Measurements from ENCODE around the gene ZBTB3. TPM values are rescaled to one million over a fixed set of nuclear protein-coding genes. Genes with fewer than 3 reads are reported as not detected.

ZBTB3 gene
- total RNA-seq, 1 experiment from 2014 or later: 82.3 TPM

GRCh38 chr11:62747475-62748160 lies 6.3 kb downstream of the ZBTB3 start:
- Mint-ChIP-seq H3K27ac (peak overlapping the region; percentile 80), H3K36me3 (peaks cover 27% of the 10 kb centered on the region), H3K4me1 (peaks cover 6% of the 10 kb centered on the region), H3K9me3 (no peaks in the 10 kb centered on the region), H3K4me3 (no peak overlapping the region), H3K27me3 (ENCODE audit: low read depth) (no peaks in the 10 kb centered on the region)
- TF ChIP-seq, protein P1, sequence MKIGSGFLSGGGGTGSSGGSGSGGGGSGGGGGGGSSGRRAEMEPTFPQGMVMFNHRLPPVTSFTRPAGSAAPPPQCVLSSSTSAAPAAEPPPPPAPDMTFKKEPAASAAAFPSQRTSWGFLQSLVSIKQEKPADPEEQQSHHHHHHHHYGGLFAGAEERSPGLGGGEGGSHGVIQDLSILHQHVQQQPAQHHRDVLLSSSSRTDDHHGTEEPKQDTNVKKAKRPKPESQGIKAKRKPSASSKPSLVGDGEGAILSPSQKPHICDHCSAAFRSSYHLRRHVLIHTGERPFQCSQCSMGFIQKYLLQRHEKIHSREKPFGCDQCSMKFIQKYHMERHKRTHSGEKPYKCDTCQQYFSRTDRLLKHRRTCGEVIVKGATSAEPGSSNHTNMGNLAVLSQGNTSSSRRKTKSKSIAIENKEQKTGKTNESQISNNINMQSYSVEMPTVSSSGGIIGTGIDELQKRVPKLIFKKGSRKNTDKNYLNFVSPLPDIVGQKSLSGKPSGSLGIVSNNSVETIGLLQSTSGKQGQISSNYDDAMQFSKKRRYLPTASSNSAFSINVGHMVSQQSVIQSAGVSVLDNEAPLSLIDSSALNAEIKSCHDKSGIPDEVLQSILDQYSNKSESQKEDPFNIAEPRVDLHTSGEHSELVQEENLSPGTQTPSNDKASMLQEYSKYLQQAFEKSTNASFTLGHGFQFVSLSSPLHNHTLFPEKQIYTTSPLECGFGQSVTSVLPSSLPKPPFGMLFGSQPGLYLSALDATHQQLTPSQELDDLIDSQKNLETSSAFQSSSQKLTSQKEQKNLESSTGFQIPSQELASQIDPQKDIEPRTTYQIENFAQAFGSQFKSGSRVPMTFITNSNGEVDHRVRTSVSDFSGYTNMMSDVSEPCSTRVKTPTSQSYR (CRISPR knock-in tag; IDR thresholded peaks at IDR 0.05): no peak
- 0 out of 2 replicates have a peak, but pooled peaks have one; percentile 22 for TF ChIP-seq ZNF671 (CRISPR knock-in tag; IDR thresholded peaks at IDR 0.05)
- POLR2A ChIA-PET: interaction anchor here (0.7 to 1.2 kb wide), 3 partner anchors 10 to 134 kb away, joined by 3 read pairs; no protein-coding TSS in a partner anchor
- ATAC-seq (no peak), DNase-seq (ENCODE audit: low spot score) (no peak)
- CTCF ChIA-PET: interaction anchor here (0.5 to 2.3 kb wide), 4 partner anchors 22 to 849 kb away, joined by 3 to 12 read pairs (median 4); no protein-coding TSS in a partner anchor

DNA sequence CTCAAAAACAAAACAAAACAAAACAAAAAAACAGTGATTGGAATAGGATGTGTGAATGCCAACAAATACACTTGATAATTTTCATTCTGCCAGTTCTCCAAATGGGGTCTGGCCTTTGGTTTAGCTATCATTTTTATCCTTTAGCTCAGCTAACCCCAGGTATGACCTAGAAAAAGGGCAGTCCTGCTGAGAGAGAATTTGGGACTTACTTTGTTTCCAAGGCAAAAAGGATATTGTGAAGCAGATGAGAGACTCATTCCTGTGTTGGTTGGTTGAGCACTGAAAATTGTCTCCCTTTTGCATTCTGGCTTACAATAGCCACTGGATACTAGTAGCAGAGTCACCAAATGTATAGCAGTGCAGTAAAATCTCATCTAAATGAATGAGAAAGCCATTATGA lies 16.8 kb downstream of the ZBTB3 start:
- H3K27me3 Mint-ChIP-seq (ENCODE audit: low read depth): no peaks in the 10 kb centered on the region
- ChIA-PET POLR2A (interaction anchor here (0.6 kb wide), 1 partner anchor 1137 kb away, joined by 3 read pairs; no protein-coding TSS in a partner anchor), CTCF (interaction anchor here (1.1 to 1.3 kb wide), 4 partner anchors 10 to 49 kb away, joined by 3 to 5 read pairs (median 4); partner anchors contain the start of genes HNRNPUL2, TAF6L and ZBTB3)
- H3K4me1 Mint-ChIP-seq: no peaks in the 10 kb centered on the region
- H3K36me3 Mint-ChIP-seq: peaks cover 37% of the 10 kb centered on the region
- TF ChIP-seq, protein P2, sequence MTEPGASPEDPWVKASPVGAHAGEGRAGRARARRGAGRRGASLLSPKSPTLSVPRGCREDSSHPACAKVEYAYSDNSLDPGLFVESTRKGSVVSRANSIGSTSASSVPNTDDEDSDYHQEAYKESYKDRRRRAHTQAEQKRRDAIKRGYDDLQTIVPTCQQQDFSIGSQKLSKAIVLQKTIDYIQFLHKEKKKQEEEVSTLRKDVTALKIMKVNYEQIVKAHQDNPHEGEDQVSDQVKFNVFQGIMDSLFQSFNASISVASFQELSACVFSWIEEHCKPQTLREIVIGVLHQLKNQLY (CRISPR knock-in tag; IDR thresholded peaks at IDR 0.05): no peak
- TF ChIP-seq RELA (CRISPR knock-in tag; IDR thresholded peaks at IDR 0.05; ENCODE audit: borderline replicate concordance): no peak
- TF ChIP-seq, protein P3, sequence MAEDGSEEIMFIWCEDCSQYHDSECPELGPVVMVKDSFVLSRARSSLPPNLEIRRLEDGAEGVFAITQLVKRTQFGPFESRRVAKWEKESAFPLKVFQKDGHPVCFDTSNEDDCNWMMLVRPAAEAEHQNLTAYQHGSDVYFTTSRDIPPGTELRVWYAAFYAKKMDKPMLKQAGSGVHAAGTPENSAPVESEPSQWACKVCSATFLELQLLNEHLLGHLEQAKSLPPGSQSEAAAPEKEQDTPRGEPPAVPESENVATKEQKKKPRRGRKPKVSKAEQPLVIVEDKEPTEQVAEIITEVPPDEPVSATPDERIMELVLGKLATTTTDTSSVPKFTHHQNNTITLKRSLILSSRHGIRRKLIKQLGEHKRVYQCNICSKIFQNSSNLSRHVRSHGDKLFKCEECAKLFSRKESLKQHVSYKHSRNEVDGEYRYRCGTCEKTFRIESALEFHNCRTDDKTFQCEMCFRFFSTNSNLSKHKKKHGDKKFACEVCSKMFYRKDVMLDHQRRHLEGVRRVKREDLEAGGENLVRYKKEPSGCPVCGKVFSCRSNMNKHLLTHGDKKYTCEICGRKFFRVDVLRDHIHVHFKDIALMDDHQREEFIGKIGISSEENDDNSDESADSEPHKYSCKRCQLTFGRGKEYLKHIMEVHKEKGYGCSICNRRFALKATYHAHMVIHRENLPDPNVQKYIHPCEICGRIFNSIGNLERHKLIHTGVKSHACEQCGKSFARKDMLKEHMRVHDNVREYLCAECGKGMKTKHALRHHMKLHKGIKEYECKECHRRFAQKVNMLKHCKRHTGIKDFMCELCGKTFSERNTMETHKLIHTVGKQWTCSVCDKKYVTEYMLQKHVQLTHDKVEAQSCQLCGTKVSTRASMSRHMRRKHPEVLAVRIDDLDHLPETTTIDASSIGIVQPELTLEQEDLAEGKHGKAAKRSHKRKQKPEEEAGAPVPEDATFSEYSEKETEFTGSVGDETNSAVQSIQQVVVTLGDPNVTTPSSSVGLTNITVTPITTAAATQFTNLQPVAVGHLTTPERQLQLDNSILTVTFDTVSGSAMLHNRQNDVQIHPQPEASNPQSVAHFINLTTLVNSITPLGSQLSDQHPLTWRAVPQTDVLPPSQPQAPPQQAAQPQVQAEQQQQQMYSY (CRISPR knock-in tag; IDR thresholded peaks at IDR 0.05): no peak
- TF ChIP-seq NR1H2 (CRISPR knock-in tag; IDR thresholded peaks at IDR 0.05): no peak
- TF ChIP-seq JAZF1 (CRISPR knock-in tag; IDR thresholded peaks at IDR 0.05): no peak
- TF ChIP-seq, protein P4, sequence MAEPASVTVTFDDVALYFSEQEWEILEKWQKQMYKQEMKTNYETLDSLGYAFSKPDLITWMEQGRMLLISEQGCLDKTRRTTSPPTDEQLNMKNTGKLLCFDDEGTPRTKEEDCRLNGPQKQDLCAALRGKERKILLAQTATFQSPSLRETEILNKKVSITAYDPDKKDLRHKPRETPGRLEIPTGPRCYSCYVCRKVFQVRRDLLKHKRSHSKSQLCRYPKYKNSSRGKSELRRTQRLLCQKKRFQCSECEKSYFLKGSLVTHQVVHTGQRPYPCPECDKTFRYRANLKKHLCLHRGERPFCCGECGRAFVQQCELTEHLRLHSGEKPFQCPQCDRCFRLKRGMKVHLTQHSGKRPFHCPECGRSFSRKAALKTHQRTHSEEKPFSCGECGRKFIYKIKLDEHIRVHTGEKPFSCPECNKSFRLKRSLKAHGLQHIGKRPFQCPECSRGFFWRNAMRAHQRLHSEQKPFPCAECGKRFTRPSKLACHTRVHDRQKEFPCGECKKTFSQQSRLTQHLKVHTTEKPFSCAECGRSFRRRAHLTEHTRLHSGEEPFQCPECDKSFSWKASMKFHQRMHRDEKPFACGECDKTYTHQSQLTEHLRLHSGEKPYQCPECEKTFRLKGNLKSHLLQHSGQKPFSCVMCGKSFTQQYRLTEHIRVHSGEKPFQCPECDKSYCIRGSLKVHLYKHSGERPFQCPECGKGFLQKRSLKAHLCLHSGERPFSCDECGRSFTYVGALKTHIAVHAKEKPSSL (CRISPR knock-in tag; conservative IDR thresholded peaks at IDR 0.05): no peak
- TF ChIP-seq ZNF416 (CRISPR knock-in tag; IDR thresholded peaks at IDR 0.05): no peak
- TF ChIP-seq TP53 (CRISPR knock-in tag; IDR thresholded peaks at IDR 0.05): no peak
- TF ChIP-seq, protein P5, sequence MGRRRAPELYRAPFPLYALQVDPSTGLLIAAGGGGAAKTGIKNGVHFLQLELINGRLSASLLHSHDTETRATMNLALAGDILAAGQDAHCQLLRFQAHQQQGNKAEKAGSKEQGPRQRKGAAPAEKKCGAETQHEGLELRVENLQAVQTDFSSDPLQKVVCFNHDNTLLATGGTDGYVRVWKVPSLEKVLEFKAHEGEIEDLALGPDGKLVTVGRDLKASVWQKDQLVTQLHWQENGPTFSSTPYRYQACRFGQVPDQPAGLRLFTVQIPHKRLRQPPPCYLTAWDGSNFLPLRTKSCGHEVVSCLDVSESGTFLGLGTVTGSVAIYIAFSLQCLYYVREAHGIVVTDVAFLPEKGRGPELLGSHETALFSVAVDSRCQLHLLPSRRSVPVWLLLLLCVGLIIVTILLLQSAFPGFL (CRISPR knock-in tag; IDR thresholded peaks at IDR 0.05; ENCODE audit: borderline replicate concordance): no peak
- TF ChIP-seq NR2C2 (CRISPR knock-in tag; IDR thresholded peaks at IDR 0.05): no peak
- DNase-seq (ENCODE audit: low spot score) (no peak), ATAC-seq (no peak)
- H3K9me3 Mint-ChIP-seq: no peaks in the 10 kb centered on the region
- no peak overlapping the region for H3K4me3 Mint-ChIP-seq
- H3K27ac Mint-ChIP-seq: no peak overlapping the region

Data from WTC11 (cell line).